GM18520 (cell line): ENCODE data around the gene ADGRG7.

ENCODE experiments used
- ATAC-seq: cut with Tn5 transposase; IDR thresholded peaks from one replicate; pipeline ENCODE4 v1.9.1; 2021; ENCODE audit not compliant: unreplicated experiment

ADGRG7 gene

GRCh38 chr3:100600181-100601042, 9.0 kb upstream of the ADGRG7 start:
- ATAC-seq: no peak

- ATAC-seq: no peak
Measured at GRCh38 chr3:100602506-100603444, 6.6 kb upstream of the ADGRG7 start.

- no peak for ATAC-seq
Measured at GRCh38 chr3:100603469-100603868, 5.9 kb upstream of the ADGRG7 start.

GRCh38 chr3:100605358-100605757, 4.0 kb upstream of the ADGRG7 start:
- ATAC-seq: no peak

GRCh38 chr3:100606894-100607512, 2.4 kb upstream of the ADGRG7 start:
- peak; percentile 78 for ATAC-seq

- no peak for ATAC-seq
Measured at GRCh38 chr3:100609963-100610362, 562 bp downstream of the ADGRG7 start.

- no peak for ATAC-seq
Measured at GRCh38 chr3:100611221-100611620, 1.8 kb downstream of the ADGRG7 start.

- ATAC-seq: no peak
Measured at GRCh38 chr3:100613721-100614390, 4.5 kb downstream of the ADGRG7 start.

- ATAC-seq: no peak
Measured at GRCh38 chr3:100614941-100615340, 5.5 kb downstream of the ADGRG7 start.

GRCh38 chr3:100615684-100616083, 6.3 kb downstream of the ADGRG7 start:
- ATAC-seq: no peak

GRCh38 chr3:100621251-100621650, 11.8 kb downstream of the ADGRG7 start:
- no peak for ATAC-seq

- ATAC-seq: no peak
Measured at GRCh38 chr3:100627491-100627890, 18.1 kb downstream of the ADGRG7 start.

GRCh38 chr3:100629421-100630127, 20.2 kb downstream of the ADGRG7 start:
- no peak for ATAC-seq

GRCh38 chr3:100630664-100631063, 21.3 kb downstream of the ADGRG7 start:
- no peak for ATAC-seq

- ATAC-seq: no peak
Measured at GRCh38 chr3:100631236-100631635, 21.8 kb downstream of the ADGRG7 start.

- no peak for ATAC-seq
Measured at GRCh38 chr3:100634493-100635272, 25.3 kb downstream of the ADGRG7 start.

- ATAC-seq: no peak
Measured at GRCh38 chr3:100635273-100635701, 25.9 kb downstream of the ADGRG7 start.

GRCh38 chr3:100637197-100637631, 27.8 kb downstream of the ADGRG7 start:
- no peak for ATAC-seq

GRCh38 chr3:100640633-100641032, 31.2 kb downstream of the ADGRG7 start:
- ATAC-seq: no peak
